Activated naive CD8-positive, alpha-beta T cell treated with anti-CD3 and anti-CD28 coated beads for 36 hours (primary cell): ENCODE data around the gene SPATA6L. TPM values are rescaled to one million over a fixed set of nuclear protein-coding genes. Genes with fewer than 3 reads are reported as not detected.

Experiments
- DNase-seq: peaks from one replicate; pipeline ENCODE4 v3.0.0; 2021
- H3K27ac Mint-ChIP-seq: one replicate; pipeline ENCODE4 v1.8.0; 2022; ENCODE audit warnings: mild to moderate bottlenecking, moderate library complexity, mixed read lengths
- H3K27me3 Mint-ChIP-seq: one replicate; pipeline ENCODE4 v1.8.0; 2022; ENCODE audit warnings: mild to moderate bottlenecking, mixed read lengths
- H3K36me3 Mint-ChIP-seq: one replicate; pipeline ENCODE4 v1.8.0; 2021; ENCODE audit warnings: mild to moderate bottlenecking, mixed read lengths
- H3K4me1 Mint-ChIP-seq: one replicate; pipeline ENCODE4 v1.8.0; 2021; ENCODE audit warnings: mixed read lengths
- H3K4me3 Mint-ChIP-seq: one replicate; pipeline ENCODE4 v1.8.0; 2022; ENCODE audit warnings: mild to moderate bottlenecking, moderate library complexity, mixed read lengths
- H3K9me3 Mint-ChIP-seq: one replicate; pipeline ENCODE4 v1.8.0; 2022; ENCODE audit warnings: mixed read lengths
- total RNA-seq, 2 experiments: library from RNA; stranded (reverse); gene quantifications; one replicate each; pipeline ENCODE4 v1.2.3, GENCODE V29; 2021

SPATA6L gene
- total RNA-seq, 2 experiments from 2014 or later: 0.35 to 0.44 TPM

DNA sequence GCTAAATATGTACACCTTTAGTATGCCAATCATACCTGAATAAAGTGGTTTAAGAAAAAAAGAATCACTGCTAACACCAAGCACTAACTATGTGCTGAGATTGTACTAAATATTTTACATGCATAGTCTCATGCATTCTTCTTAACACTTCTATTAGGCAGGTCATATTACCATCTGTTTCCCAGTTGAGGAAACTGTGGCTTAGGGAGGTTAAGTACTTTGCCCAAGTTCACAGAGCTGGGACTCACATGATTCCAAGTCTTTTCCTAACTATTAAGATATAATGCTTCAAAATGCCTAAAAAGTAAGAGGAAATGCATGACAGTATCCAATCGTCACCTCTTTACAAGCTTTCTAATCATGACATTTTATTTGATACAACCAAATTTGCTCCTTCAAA, 73.4 kb downstream of the SPATA6L start:
- DNase-seq: no peak
- no peak overlapping the region for H3K4me3 Mint-ChIP-seq
- H3K27me3 Mint-ChIP-seq: no peaks in the 10 kb centered on the region
- H3K9me3 Mint-ChIP-seq: no peaks in the 10 kb centered on the region
- peaks cover 21% of the 10 kb centered on the region for H3K4me1 Mint-ChIP-seq
- H3K36me3 Mint-ChIP-seq: no peaks in the 10 kb centered on the region
- H3K27ac Mint-ChIP-seq: no peak overlapping the region

DNA sequence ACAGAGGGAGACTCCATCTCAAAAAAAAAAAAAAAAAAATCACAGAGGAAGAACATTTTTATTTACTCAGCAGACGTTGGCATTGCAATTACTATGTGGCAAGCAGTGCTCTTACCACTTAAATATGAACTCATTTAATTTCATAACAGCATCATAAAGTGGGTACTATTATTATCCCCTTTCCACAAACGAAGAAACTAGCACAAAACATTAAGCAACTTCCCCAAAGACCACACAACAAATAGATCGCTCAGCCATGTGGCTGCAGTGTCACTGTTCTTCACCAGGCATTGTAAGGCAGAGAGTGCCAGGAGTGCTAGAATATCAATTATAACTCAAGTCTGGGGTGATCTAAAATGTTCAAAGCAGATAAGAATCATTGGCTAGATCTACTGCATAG, 74.0 kb downstream of the SPATA6L start:
- peaks cover 21% of the 10 kb centered on the region for H3K4me1 Mint-ChIP-seq
- no peaks in the 10 kb centered on the region for H3K27me3 Mint-ChIP-seq
- H3K9me3 Mint-ChIP-seq: no peaks in the 10 kb centered on the region
- no peaks in the 10 kb centered on the region for H3K36me3 Mint-ChIP-seq
- H3K27ac Mint-ChIP-seq: no peak overlapping the region
- no peak for DNase-seq
- no peak overlapping the region for H3K4me3 Mint-ChIP-seq

DNA sequence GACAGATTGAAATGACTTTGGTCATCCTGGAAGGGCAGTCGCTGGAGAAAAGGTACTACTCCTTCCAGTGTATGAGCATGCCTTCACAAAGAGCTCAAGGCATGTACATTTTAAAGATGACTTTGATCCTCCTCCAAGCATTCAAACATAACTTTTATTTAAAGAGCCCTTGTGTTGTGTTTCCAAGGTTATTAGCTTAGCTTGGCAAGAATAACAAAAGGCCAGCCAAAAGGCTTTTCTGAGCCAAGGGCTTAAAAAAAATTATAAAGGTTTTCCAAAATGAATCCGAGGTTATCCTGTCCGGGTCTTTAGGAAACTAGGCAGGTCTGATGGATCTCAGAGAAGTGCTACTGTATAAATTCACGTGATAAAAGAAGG, 75.2 kb downstream of the SPATA6L start:
- no peak overlapping the region for H3K4me3 Mint-ChIP-seq
- peaks cover 13% of the 10 kb centered on the region for H3K4me1 Mint-ChIP-seq
- H3K36me3 Mint-ChIP-seq: no peaks in the 10 kb centered on the region
- H3K27ac Mint-ChIP-seq: no peak overlapping the region
- DNase-seq: no peak
- no peaks in the 10 kb centered on the region for H3K9me3 Mint-ChIP-seq
- no peaks in the 10 kb centered on the region for H3K27me3 Mint-ChIP-seq

DNA sequence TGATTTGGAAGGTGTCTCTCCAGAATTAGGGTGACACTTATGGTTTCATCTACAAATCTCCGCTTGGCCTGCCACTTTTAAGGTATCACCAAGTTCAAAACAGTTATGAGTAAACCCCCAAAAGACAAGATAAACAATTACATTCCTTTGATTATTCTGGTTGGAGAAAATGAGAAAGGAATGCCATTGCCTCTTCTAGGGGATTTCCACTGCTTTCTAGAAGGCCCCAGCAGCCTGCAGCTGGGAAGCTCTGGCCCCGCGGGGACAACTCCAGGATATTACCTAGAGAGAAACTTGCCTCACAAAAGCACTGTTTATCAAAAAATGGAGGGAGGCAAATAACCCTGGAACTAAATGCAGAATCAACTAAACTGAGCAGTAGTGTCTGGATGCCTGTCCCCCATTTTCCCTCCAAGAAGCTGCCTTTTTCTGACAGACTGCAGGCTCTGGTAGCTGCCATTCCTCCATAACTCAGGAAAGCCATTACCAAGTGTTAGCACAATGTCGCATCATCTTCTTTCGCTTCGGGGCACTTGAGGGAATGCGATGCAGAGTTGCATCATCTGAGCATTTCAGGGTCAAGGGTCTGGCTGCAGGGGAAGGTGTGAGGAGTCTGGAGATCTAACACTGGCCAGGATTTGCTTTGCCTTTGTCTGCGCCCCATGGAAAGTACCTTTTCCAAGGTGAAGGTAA, 75.7 kb downstream of the SPATA6L start:
- Mint-ChIP-seq H3K27me3 (no peaks in the 10 kb centered on the region), H3K4me1 (peaks cover 11% of the 10 kb centered on the region), H3K9me3 (no peaks in the 10 kb centered on the region), H3K4me3 (no peak overlapping the region), H3K36me3 (no peaks in the 10 kb centered on the region), H3K27ac (no peak overlapping the region)
- no peak for DNase-seq

DNA sequence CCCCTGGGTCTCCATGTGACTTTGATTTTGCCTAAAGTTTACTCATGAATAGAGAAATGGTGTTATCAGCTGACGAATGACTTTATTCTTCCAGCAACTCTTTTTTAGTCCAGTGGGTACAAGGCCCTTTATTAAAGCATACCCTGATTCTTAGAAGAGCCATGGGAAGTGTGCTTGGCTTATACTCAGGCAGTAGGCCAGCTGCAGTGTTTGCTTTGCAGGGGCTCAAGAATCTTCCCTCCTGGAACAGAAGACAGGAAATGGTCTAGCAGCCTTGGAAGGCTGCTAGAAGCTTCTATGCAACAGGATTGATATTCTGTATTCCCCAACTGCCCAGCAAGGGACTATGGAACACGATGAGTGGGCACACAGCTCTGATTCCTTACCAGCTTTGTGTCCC, 77.6 kb downstream of the SPATA6L start:
- no peaks in the 10 kb centered on the region for H3K36me3 Mint-ChIP-seq
- H3K9me3 Mint-ChIP-seq: no peaks in the 10 kb centered on the region
- H3K4me3 Mint-ChIP-seq: no peak overlapping the region
- DNase-seq: no peak
- no peaks in the 10 kb centered on the region for H3K27me3 Mint-ChIP-seq
- no peak overlapping the region for H3K27ac Mint-ChIP-seq
- peaks cover 2% of the 10 kb centered on the region for H3K4me1 Mint-ChIP-seq

DNA sequence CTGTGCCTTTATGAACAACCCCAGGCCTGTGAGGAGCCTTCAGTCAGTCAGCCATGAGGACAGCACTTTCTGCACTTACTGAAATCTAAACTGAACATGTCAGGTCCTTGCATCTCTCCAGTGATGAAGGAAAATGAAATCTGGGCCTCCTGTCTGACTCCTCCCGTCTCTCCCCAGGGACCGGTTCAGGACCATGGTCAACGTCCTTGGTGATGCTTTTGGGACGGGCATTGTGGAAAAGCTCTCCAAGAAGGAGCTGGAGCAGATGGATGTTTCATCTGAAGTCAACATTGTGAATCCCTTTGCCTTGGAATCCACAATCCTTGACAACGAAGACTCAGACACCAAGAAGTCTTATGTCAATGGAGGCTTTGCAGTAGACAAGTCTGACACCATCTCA, 81.1 kb downstream of the SPATA6L start:
- H3K36me3 Mint-ChIP-seq: no peaks in the 10 kb centered on the region
- H3K4me3 Mint-ChIP-seq: no peak overlapping the region
- H3K27me3 Mint-ChIP-seq: no peaks in the 10 kb centered on the region
- peaks cover 2% of the 10 kb centered on the region for H3K4me1 Mint-ChIP-seq
- H3K27ac Mint-ChIP-seq: no peak overlapping the region
- no peaks in the 10 kb centered on the region for H3K9me3 Mint-ChIP-seq
- no peak for DNase-seq

DNA sequence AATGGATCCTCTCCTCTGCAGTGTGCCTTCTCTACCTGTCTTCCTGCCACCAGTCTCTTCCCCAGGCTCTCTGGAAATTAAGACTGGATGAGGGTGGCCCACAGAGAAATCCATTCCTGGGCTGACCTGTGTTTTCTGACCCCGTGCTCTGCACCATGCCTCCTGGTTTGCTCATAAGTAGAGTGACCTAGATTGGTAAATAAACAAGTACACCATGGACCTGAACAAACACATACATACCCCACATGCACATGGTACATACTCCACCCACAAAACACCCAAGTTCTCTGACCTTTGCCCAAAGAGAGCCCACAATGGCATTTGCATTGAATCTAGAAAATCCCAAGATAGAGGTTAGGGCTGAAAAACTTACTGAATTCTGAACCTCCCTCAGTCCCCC, 81.6 kb downstream of the SPATA6L start:
- Mint-ChIP-seq H3K4me1 (peaks cover 2% of the 10 kb centered on the region), H3K27ac (no peak overlapping the region), H3K36me3 (no peaks in the 10 kb centered on the region), H3K9me3 (no peaks in the 10 kb centered on the region), H3K27me3 (no peaks in the 10 kb centered on the region), H3K4me3 (no peak overlapping the region)
- DNase-seq: no peak

DNA sequence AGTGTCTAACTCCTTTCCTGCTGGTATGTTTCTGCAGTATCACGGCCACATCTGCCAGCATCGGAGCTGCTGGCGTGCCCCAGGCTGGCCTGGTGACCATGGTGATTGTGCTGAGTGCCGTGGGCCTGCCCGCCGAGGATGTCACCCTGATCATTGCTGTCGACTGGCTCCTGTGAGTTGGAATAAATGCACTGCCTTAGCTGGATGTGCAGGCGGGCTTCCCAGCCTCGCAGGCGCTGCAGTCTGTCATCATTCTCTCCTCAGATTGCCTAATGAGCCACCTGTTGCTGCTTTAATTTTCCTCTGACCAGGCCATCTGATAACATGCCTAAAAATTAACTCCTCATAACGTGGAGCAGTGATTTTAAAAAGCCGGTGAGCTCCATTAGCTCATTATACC, 83.3 kb downstream of the SPATA6L start:
- Mint-ChIP-seq H3K27me3 (no peaks in the 10 kb centered on the region), H3K27ac (no peak overlapping the region), H3K4me1 (no peaks in the 10 kb centered on the region), H3K9me3 (no peaks in the 10 kb centered on the region), H3K36me3 (no peaks in the 10 kb centered on the region), H3K4me3 (no peak overlapping the region)
- DNase-seq: no peak

DNA sequence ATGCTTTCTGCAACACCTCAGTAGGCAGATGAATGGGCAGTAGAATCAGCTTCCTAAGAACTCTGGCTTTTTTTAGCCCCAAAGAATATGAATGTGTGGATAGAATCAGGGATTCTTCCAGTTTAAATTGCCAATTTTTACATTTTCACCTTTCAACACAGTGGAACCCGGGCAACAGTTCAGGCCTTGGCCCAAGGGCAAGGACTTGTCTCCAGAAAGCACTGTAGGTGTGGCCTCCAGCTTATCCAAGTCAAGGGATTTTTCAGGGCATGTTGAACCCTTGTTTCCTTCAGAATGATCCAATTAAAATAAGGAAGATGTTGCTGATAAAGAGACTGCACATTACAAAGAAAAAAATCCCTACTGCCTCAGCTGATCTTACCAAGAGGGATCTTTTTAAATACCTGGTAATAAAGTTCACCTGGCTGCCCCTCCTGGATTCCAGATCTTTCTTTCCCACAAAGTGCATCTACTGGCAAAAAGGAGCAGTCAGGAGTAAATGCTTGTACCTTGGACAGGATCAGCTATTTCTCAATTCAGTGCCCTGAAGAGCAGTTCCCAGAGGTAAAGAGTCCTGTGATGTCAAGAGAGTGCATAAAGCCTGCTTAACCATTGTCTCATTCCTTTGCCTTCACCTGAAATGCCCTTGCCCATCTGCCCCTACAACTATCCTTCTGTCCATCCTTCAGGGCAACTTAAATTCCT, 84.3 kb downstream of the SPATA6L start:
- Mint-ChIP-seq H3K36me3 (no peaks in the 10 kb centered on the region), H3K4me3 (no peak overlapping the region), H3K27ac (no peak overlapping the region), H3K27me3 (no peaks in the 10 kb centered on the region), H3K4me1 (no peaks in the 10 kb centered on the region), H3K9me3 (no peaks in the 10 kb centered on the region)
- no peak for DNase-seq

DNA sequence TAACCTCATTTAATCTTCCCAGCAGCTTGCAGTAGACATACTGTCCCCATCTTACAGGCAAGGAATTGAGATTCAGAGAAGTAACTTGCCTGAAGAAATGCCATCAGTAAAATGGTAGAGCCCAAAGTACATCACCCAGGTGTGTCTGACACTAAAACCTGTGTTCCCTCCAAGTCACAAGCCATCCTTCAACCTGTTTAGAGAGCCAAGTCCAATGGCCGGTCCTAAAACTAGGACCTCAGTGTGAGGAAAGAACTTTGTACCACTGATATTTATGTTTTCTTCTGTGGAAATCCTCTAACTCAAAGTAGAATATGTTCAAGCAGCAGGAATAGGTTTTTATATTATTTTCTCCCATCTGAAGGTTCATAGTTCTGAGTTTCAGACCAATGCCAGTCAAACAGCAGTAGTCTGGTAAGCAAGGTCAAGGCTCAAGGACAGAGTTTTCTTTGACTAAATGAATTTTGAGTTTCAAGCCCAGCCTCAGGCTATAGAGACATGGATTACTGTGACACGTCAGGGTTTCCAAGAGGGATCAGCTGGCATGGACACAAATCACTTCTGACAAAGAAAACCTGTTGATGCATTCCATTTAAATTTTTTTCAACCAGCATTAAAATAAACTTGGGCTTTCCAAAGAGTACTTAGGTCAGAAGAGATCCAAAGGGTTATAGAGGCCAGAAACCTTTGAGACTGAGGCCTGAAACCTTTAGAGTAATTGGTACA, 85.1 kb downstream of the SPATA6L start:
- H3K4me3 Mint-ChIP-seq: no peak overlapping the region
- H3K36me3 Mint-ChIP-seq: no peaks in the 10 kb centered on the region
- DNase-seq: no peak
- H3K9me3 Mint-ChIP-seq: no peaks in the 10 kb centered on the region
- H3K27me3 Mint-ChIP-seq: no peaks in the 10 kb centered on the region
- H3K27ac Mint-ChIP-seq: no peak overlapping the region
- H3K4me1 Mint-ChIP-seq: no peaks in the 10 kb centered on the region

DNA sequence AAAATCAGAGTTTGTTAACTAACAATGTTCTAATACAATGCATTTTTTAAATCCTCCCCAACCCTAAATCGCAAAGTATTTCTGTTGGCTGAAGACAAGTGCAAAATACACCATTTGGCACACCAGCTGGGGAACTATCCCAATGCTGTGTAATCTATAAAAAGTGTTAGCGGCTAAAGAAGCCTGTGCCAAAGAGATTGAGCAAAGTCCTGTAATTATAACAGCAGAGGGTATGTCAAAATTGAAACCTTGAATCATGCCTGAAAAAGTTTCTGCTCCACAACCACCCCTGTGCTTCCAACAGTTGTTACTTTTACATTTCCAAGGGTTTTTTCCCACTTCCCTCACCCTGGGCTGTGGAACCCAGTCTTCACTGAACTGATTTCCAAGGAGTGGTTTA, 87.3 kb downstream of the SPATA6L start:
- Mint-ChIP-seq H3K36me3 (no peaks in the 10 kb centered on the region), H3K4me1 (peaks cover 6% of the 10 kb centered on the region)
- DNase-seq: no peak

DNA sequence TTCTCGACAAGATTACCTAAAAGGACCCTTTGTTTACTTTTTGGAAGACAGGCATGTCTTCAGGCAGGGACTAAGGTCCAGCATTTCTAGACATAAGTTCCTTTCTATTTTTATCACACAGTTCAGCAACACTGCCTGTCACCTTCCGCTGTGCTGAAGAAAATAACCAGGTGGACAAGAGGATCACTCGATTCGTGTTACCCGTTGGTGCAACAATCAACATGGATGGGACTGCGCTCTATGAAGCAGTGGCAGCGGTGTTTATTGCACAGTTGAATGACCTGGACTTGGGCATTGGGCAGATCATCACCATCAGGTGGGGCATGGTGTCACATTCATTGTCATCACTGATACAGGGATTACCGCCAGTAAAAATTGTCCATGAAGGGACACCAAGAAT, 89.8 kb downstream of the SPATA6L start:
- H3K4me3 Mint-ChIP-seq: no peak overlapping the region
- H3K27me3 Mint-ChIP-seq: no peaks in the 10 kb centered on the region
- H3K27ac Mint-ChIP-seq: no peak overlapping the region
- H3K4me1 Mint-ChIP-seq: peaks cover 19% of the 10 kb centered on the region
- no peak for DNase-seq
- no peaks in the 10 kb centered on the region for H3K9me3 Mint-ChIP-seq
- H3K36me3 Mint-ChIP-seq: no peaks in the 10 kb centered on the region

More for the DNA sequence above, 87.3 kb downstream of the SPATA6L start:
- no peaks in the 10 kb centered on the region for H3K27me3 Mint-ChIP-seq
- H3K9me3 Mint-ChIP-seq: no peaks in the 10 kb centered on the region
- no peak overlapping the region for H3K4me3 Mint-ChIP-seq
- H3K27ac Mint-ChIP-seq: no peak overlapping the region

DNA sequence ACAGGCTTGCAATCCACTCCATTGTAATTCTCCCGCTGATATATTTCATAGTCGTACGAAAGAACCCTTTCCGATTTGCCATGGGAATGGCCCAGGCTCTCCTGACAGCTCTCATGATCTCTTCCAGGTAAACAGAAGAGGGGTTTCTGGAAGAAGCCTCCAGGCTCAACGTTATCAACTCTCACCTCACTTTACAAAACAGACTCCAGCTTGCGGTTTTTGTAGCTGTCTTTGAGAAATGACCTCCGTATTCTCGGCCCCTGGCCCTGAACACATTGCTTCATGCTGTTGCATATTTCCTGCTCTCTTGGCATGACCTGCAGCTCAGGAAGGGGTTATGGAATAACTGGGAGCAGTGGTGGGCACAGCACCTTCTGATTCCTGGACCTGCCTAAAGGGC, 90.3 kb downstream of the SPATA6L start:
- Mint-ChIP-seq H3K9me3 (no peaks in the 10 kb centered on the region), H3K27ac (no peak overlapping the region), H3K36me3 (no peaks in the 10 kb centered on the region), H3K4me3 (no peak overlapping the region), H3K4me1 (peaks cover 19% of the 10 kb centered on the region), H3K27me3 (no peaks in the 10 kb centered on the region)
- no peak for DNase-seq

DNA sequence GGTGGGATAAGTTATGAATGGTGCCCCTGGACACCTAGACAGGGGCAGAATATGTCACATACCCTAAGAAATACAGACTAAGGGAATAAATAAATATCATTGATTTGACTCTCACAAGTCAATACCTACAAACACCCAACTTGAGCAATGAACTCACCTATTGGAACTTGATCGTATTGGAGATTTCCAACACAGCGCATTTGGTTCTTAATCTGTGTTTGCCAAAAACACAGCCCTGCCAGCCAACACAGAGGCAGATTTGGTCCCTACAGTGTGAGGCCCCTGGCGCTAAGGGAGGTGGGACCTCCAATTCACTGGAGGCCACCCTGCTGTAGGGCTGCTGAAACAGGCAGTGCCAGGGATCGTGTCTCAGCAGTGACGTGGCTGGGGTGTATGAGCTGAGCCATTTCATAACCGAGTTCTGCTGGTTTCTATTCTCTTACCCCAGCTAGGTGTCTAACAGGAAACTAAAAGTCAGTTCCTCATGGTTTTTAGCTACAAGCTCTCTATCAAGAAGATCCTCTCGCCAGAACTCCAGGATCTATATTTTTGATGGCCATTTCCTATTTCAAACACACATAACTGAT, 91.5 kb downstream of the SPATA6L start:
- Mint-ChIP-seq H3K4me3 (no peak overlapping the region), H3K36me3 (no peaks in the 10 kb centered on the region), H3K4me1 (peaks cover 19% of the 10 kb centered on the region), H3K27me3 (no peaks in the 10 kb centered on the region), H3K9me3 (no peaks in the 10 kb centered on the region), H3K27ac (no peak overlapping the region)
- no peak for DNase-seq

DNA sequence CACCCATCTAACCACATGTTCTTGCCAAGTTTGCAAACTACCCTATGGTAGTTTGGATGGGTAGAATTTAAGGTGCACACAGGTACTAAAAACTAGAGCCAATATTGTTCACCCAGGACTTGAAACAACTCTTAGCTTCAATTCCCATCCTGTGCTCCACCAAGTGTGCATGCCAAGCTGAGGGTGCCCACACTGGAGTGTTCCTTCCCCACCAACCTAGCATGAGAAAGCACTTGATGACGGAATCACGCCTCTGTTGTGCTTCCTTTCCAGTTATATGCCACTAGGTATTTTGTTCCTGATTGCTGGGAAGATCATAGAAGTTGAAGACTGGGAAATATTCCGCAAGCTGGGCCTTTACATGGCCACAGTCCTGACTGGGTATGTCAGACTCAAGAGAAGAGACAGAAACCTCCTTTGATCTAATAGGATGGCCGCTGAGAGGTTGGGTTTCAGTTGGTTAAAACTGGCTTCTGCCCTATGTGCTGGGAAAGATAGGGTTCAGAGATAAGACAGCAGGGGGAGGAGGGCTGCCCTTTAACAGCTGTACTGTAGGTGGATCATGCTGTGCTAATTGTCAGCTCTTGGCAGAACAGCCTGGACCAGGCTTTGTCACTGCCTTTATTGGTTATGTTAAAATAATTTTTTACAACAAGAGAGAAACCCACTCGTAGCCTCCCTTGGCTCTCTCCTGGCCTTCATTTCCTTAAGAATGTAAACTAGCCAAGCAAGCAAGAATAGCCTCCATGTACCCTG, 92.5 kb downstream of the SPATA6L start:
- H3K27me3 Mint-ChIP-seq: no peaks in the 10 kb centered on the region
- H3K9me3 Mint-ChIP-seq: no peaks in the 10 kb centered on the region
- no peaks in the 10 kb centered on the region for H3K36me3 Mint-ChIP-seq
- H3K4me3 Mint-ChIP-seq: no peak overlapping the region
- H3K27ac Mint-ChIP-seq: no peak overlapping the region
- peaks cover 19% of the 10 kb centered on the region for H3K4me1 Mint-ChIP-seq
- DNase-seq: no peak
